ENCODE results near the gene NSMF.

Gene NSMF

GRCh38 chr9:137491735-137492432 lies 32.8 kb upstream of the NSMF start:
- no peak for FAIRE-seq

- FAIRE-seq, result no peak
Measured at GRCh38 chr9:137490532-137491186, 31.5 kb upstream of the NSMF start.

- FAIRE-seq, result no peak
Measured at GRCh38 chr9:137488906-137489305, 29.8 kb upstream of the NSMF start.

GRCh38 chr9:137488327-137488653 lies 29.2 kb upstream of the NSMF start:
- FAIRE-seq, result no peak

- FAIRE-seq, result no peak
Measured at GRCh38 chr9:137487454-137488326, 28.6 kb upstream of the NSMF start.

- FAIRE-seq, result no peak
Measured at GRCh38 chr9:137486545-137487453, 27.7 kb upstream of the NSMF start.

GRCh38 chr9:137486141-137486490 lies 27.0 kb upstream of the NSMF start:
- FAIRE-seq, result no peak

GRCh38 chr9:137485343-137486140 lies 26.4 kb upstream of the NSMF start:
- FAIRE-seq, result no peak

- FAIRE-seq, result no peak
Measured at GRCh38 chr9:137484551-137485315, 25.6 kb upstream of the NSMF start.

- FAIRE-seq, result no peak
Measured at GRCh38 chr9:137482094-137482781, 23.1 kb upstream of the NSMF start.

- no peak for FAIRE-seq
Measured at GRCh38 chr9:137480686-137481683, 21.9 kb upstream of the NSMF start.

GRCh38 chr9:137479892-137480685 lies 21.0 kb upstream of the NSMF start:
- no peak for FAIRE-seq

- FAIRE-seq, result no peak
Measured at GRCh38 chr9:137478962-137479861, 20.1 kb upstream of the NSMF start.

GRCh38 chr9:137478613-137478961 lies 19.5 kb upstream of the NSMF start:
- no peak for FAIRE-seq

GRCh38 chr9:137477778-137478612 lies 18.9 kb upstream of the NSMF start:
- no peak for FAIRE-seq

- no peak for FAIRE-seq
Measured at GRCh38 chr9:137476856-137477255, 17.7 kb upstream of the NSMF start.

Data from islet of Langerhans (tissue), 1 donor.